Retinal pigment epithelial cell (primary cell): ENCODE data around the gene MAP2K3.
"Not testable (repeated sequence)": the region's sequence is repeated elsewhere in the genome, so short reads cannot be mapped to it uniquely, and the experiment has no call there.

Experiments
- DNase-seq: peaks from one replicate; pipeline ENCODE4 v3.0.0-alpha.2; 2010; ENCODE audit warnings: low read depth
- H3K4me3 ChIP-seq: 2 replicates; pipeline ENCODE4 v1.5.1; 2011; ENCODE audit warnings: mild to moderate bottlenecking, low read length, control low read depth, moderate library complexity
- TF ChIP-seq, protein P1 (sequence below): conservative IDR thresholded peaks from 2 replicates; pipeline ENCODE4 v1.5.1; 2011; ENCODE audit warnings: low read depth, low read length, control low read depth, inconsistent platforms

Gene MAP2K3

DNA sequence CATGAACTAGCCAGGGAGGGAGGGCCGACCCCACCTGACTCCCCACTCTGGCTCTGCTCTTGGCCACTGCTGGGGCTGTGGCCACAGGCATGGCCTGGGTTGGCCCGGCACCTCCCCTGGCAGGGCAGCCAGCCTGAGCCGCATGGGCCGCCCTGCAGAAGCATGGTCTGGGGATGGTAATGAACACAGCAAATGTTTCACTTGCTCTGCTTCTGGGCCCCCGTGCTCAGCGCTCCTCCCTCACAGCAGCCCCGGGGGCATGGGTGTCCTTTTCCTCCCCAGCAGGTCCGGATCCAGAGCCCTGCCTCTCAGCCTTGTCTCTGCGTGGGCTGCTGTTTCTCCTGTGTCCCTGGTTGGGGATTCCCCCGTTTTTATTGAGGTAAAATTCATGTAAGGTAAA, 60.7 kb downstream of the MAP2K3 start:
- H3K4me3 ChIP-seq = no peak overlapping the region
- TF ChIP-seq, protein P1, sequence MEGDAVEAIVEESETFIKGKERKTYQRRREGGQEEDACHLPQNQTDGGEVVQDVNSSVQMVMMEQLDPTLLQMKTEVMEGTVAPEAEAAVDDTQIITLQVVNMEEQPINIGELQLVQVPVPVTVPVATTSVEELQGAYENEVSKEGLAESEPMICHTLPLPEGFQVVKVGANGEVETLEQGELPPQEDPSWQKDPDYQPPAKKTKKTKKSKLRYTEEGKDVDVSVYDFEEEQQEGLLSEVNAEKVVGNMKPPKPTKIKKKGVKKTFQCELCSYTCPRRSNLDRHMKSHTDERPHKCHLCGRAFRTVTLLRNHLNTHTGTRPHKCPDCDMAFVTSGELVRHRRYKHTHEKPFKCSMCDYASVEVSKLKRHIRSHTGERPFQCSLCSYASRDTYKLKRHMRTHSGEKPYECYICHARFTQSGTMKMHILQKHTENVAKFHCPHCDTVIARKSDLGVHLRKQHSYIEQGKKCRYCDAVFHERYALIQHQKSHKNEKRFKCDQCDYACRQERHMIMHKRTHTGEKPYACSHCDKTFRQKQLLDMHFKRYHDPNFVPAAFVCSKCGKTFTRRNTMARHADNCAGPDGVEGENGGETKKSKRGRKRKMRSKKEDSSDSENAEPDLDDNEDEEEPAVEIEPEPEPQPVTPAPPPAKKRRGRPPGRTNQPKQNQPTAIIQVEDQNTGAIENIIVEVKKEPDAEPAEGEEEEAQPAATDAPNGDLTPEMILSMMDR = no peak
- DNase-seq = no peak

DNA sequence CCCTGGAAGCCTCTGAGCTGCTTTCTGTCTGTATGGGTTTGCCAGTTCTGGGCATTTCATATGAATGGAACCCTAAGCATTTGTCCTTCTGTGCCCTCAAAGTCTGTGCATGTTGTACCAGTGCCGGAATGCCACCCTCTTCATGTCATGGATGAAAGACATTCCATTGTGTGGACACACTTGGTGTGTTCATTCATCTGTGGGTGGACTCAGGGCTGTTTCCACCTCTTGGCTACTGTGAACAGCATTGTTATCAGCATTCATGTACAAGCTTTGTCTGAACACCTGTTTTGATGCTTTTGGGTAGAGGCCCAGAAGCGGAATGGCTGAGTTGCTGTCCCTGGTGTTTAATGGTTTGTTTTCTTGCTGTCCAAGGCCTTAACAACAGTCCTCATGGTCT, 61.6 kb downstream of the MAP2K3 start:
- DNase-seq, H3K4me3 ChIP-seq: not testable (repeated sequence)

DNA sequence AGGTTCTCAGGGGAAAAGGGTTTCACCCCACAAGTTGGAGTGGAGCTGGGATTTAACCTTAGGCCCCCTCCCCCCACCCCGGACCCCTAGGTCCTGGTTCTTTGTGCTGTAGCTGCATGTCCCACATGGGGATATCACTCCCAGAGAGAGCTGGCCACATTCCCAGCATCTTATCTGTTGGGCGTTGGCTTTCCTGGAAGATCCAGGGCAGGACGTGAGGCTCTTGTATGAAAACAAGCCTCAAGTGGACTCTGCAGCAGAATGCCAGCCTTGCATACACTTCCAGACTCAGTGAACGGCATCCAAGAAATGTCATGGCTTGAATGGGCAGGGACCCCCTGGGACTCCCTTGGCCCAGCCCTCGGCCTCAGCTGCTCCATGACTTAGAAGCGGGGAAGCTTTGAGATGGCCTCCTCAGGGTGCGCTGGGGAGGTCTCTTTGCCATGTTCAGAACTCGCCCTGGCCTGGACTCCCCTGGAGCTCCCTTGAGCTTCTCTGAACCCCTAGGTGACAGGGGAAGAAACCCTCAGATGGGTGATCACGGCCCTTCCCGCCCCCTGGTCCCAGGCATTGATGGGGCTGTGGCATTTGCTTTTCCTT, 62.2 kb downstream of the MAP2K3 start:
- H3K4me3 ChIP-seq, DNase-seq: not testable (repeated sequence)

DNA sequence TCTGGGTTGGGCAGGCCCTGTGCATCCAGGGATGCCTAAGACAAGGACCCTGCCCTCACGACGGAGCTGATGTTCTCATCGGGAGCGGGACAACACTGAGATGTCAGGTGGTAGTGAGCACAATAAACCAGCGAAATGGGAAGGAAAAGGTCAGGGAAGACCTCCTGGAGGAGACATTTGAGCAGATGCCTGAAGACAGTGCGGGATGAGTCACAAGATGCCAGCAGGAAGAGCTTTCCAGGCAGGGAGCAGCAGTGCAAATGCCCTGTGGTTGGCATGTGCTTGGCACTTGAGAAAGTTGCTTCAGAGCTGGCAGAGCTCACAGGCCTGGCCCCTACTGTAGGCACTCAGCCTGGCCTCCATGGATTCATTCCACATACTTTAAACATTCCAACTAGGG, 63.1 kb downstream of the MAP2K3 start:
- not testable (repeated sequence) for H3K4me3 ChIP-seq, DNase-seq

DNA sequence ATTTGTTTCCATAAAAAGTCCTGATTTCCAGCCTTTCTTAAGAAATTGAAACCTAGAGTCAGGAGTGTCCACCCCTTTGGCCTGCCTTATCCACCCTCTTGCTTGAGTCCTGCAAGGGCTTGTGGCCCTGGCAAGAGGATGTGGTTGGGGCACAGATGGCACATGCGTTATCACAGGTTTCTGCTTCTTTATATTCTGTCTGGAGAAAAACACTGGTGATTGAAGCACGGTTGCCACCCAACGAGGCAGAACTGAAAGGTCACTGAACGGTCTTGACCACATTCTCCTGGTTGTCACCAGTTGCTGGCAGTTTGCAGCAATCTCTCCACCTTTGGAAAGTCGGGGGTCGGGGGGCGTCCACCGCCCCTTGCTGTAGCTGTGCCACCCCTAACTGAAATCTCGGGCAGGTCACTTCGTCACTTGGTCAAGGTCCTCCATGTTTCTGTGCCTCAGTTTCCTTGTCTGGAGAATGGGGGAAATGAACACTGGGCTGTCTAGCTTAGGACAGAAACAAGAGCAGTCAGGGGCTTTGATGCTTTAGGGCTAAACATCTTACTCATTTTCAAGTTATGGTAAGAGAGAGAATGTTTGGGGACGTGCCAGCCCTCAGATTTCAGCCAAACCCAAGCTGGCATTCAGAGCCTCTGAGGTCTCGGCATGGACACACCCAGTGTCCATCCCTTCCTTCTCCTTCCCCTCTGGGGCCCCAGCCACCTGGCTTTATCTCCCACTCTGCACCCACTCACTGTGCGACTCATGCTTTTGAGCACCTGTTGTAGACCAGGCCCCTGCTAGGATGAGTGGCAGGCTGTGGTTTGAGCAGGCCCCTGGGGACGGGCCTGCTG, 63.8 kb downstream of the MAP2K3 start:
- not testable (repeated sequence) for DNase-seq

DNA sequence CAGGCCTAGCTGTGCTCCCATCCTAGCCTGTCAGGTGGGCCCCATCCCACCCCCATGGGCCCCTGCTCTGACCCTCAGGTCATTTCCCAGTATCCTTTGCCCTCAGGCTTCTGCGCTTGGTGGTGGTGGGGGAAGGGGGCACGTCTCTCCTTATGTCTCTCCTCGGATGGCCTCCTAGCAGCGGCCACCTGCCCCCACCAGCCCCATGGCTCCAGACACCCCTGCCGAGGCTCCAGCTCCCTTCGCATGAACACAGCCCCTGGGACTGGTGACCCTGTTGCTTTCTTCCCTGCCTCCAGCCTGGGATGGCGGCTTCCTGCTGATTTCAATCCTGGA, 64.4 kb downstream of the MAP2K3 start:
- DNase-seq, H3K4me3 ChIP-seq: not testable (repeated sequence)

More for the DNA sequence above, 63.8 kb downstream of the MAP2K3 start:
- not testable (repeated sequence) for H3K4me3 ChIP-seq

DNA sequence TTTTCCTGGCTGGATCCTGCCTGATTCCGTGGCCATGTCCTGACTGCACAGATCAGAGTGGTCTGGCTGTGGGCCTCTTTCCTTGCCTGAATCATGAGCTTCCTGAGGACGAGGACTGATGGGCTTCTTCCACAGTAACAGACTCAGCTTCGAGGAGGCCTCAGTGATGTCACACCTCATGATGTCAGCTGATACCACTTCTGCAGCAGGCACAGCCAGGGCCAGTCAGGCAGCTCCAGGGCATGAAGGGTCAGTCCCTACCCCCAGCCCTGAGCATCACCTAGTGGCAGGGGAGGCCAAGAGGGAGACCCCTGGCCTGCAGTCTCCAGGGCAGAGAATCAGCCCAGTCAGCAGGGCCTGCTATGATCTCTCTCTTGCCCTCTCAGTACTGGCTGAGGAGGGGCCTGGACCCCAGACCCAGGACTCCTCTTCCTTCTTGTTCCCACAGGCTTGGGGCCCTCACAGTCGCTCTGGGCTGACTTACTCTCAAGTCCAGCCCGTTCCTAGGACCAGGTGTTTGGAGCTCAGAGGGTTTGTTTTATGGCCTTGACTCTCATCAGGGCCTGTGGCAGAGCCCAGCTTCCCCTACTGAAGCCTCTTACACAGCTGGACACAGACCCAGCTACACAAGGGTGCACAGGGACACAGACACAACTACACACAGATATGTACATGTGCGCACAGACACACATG, 65.0 kb downstream of the MAP2K3 start:
- not testable (repeated sequence) for H3K4me3 ChIP-seq, DNase-seq

DNA sequence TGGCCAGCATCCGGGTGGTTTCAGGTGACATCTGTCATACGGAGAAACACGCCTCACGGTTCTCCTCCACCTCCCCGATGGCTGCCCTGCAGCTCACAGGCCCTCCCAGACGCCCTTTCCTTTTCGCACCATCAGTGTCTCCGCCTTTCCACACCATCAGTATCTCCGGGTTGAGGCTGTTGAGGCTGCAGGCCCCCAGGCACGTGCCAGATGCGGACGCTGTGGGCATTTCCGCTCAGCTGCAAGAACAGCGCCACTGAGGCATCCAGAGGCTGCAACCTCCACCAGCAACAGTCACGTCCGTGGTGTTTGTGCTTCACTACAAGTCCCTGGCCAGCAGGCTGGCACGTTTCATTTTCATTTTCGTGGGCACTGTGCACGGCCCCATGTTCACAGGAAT, 66.0 kb downstream of the MAP2K3 start:
- DNase-seq, H3K4me3 ChIP-seq: not testable (repeated sequence)

DNA sequence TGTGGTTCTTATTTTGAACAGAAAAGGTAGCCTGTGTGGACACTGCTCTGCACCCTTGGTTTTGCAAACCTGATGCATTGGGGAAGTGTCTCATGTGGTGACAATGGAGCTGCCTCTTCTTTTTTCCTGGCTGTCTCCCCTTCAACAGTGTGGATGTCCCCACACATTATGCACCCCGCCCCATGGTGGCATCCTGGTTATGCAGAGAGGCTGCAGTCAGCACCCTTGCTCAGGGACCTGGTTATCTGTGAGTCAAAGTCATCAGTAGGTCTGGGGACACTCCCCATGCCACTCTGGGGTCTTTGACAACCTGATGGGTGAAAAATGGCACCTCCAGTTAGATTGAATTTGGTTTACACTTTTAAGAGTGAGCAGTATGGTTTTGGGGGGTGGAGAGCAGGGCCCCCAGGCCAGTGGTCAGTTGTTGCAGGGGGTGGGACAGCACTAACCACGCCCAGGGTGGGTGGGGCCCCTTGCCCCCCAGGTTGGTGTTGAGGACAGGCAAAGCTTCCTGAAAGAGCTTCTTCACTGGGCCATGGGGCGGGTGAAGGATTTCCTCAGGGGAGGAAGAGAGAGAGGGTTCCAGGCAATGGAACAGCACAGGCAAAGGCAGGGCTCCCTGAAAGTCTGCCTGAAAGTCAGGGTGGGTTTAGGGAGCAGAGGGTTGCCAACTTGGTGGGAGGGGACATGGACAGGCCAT, 67.0 kb downstream of the MAP2K3 start:
- DNase-seq = no peak
- TF ChIP-seq, protein P1 = no peak
- no peak overlapping the region for H3K4me3 ChIP-seq

DNA sequence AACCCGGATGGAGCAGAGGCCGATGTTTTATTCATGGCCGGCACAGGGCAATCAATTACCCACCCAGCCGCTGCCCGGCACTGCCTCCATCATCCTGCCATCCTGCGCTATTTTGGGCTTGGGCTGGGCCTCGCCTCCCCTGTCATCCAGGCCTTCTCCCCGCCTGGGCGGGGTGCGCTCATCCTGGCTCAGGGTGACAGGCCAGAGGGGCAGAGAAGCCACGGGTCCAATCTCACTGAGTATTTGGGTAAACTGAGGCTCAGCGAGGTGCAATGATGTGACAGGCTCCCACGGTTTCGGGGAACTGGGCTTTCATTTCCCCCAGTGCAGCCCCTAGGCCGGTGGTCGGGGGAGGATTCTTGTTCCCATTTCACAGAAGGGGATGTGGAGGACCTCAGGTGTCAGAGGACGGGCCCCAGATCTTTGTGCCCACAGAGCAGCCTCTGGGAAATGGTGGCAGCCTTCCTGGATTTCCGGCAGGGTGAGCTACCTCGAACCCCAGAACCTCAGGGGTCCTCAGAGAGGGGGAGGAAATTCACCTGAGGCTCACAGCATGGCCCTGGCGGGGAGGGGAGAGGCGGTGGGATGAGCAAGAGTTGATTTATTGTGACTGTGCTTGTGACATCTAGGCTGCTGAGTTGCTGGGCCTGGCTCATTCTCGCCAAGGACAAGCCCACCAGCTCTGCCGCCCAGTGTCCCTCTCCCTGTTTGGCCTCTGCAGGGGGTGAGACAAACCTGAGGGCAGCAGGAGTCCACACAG, 67.9 kb downstream of the MAP2K3 start:
- H3K4me3 ChIP-seq = no peak overlapping the region
- TF ChIP-seq, protein P1 = no peak
- DNase-seq = no peak
